ENCODE measurements around the gene PANK2.

DNA sequence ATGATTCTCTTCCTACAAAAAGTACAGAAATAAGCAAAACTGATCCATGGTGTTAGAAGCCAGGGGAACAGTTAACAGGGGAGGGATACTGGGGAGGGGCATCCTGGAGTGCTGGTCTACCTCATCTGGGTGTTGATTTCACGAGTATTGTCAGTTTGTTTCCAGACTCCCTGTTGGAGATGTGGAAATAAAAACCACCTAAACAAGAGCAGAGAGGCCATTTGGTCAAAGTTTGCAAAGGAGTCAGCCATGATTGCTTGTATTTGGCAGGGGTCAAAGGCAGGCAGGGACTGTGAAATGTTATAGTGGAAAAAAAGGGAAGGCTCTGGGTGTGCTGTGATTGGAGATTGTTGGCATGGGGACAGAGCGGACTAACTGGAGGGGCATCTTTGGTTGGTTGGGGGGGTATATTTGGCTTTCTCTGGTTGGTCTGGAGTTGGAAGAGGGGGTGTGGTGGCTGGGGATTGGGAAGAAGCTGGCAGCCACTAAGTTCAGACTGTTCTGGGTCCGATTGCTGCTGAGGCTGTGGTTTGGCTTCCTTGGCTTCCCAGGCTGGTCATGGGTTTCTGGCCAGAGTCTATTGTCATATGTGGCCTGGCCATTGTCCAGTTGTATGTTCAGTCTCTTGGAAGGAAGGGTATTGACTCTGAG is 14.9 kb upstream of the PANK2 start:
- TF ChIP-seq, protein P1, sequence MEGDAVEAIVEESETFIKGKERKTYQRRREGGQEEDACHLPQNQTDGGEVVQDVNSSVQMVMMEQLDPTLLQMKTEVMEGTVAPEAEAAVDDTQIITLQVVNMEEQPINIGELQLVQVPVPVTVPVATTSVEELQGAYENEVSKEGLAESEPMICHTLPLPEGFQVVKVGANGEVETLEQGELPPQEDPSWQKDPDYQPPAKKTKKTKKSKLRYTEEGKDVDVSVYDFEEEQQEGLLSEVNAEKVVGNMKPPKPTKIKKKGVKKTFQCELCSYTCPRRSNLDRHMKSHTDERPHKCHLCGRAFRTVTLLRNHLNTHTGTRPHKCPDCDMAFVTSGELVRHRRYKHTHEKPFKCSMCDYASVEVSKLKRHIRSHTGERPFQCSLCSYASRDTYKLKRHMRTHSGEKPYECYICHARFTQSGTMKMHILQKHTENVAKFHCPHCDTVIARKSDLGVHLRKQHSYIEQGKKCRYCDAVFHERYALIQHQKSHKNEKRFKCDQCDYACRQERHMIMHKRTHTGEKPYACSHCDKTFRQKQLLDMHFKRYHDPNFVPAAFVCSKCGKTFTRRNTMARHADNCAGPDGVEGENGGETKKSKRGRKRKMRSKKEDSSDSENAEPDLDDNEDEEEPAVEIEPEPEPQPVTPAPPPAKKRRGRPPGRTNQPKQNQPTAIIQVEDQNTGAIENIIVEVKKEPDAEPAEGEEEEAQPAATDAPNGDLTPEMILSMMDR (conservative IDR thresholded peaks at IDR 0.05), result no peak
- no peak for TF ChIP-seq ZFX (IDR thresholded peaks at IDR 0.05)
